GM21529 (cell line): ENCODE results near the gene SMAD9.
"Not testable (repeated sequence)": the region's sequence is repeated elsewhere in the genome, so short reads cannot be mapped to it uniquely, and the experiment has no call there.

Experiments
- ATAC-seq: cut with Tn5 transposase; IDR thresholded peaks from one replicate; pipeline ENCODE4 v1.9.1; 2021; ENCODE audit not compliant: unreplicated experiment

The SMAD9 gene

DNA sequence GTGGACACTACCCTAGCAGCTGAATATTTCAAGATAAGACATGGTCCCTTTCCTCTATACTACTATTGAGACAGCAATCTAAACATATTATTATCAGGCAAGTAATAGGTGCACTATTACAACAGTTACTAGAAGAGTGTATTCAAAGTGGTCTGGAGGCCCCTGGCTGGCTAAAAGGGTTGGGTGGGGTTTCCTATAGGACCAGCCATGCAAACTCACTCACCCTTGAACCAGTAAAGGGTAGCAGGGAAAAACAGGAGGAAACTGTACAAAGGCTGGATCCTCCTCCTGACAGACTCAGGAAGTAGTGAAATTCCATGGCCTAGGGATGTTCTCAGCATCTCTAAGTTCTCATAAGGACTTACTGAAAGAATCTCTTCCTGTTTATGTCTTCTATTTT is 7.7 kb downstream of the SMAD9 start:
- no peak for ATAC-seq

DNA sequence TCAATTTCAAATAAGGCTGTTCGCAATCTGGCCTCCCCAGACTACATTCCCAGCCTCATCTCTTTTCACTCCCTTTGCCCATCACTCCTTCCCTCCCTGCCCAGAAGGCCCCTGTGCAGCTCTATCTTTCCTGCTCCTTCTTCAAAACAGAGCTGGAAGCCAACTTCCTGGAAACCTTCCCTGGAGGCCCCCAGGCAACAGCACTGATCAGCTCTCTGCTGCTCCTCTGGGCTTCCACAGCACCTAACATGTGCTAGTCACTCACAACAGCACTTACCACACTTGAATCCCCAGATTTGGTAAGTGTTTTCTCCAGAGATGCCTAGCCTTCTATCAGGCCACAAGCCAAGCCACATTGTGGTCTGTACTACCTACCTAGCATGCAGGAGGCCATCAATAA is 9.5 kb downstream of the SMAD9 start:
- ATAC-seq, result no peak

DNA sequence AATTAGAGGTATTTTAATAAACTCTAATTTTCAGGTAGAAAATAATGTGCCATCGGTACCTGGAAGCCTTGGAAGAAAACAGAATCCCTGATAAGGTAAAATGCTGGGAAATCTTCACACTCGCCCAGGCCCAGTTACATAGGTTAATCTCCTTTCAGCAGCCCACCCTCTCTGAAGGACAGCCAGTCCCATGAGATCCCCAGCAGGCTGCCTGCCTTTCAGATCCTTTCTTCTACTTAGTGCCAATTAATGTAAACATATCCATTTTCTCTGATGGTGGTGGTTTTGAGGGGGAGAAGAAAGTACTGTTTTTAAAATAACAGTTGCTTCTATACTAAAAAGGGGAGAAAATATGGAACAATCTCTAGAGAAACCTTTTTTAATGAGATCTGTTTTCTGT is 12.2 kb downstream of the SMAD9 start:
- no peak for ATAC-seq

DNA sequence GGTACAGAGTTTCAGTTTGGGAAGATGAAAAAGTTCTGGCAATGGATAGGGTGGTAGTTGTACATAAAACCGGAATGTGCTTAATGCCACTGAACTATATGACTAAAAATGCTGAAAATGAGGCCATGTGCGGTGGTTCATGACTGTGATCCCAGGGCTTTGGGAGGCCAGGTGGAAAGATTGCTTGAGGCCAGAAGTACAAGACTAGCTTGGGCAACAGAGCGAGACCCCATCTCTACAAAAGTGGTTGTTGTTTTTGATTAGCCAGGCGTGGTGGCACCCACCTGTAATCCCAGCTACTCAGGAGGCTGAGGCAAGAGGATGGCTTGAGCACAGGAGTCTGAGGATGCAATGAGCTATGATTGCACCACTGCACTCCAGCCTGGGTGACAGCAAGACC is 12.8 kb downstream of the SMAD9 start:
- ATAC-seq, result no peak

DNA sequence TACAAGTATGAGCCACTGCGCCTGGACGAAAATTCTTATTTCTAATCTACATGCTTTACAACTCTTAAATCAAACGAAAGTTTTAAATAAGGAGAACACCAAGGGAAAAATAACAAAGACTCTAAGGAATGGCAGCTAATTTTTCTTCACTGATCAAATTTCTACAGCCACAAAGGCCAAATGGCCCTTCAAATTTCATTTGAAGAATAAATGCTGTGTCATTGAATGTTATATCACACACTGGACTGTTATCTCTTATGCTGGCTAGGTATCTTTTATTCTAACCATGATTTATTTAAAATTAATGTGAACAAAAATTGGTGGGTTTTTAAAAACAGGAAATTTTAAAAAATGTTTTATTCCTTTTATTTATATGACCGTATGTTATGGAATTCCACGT is 14.1 kb downstream of the SMAD9 start:
- no peak for ATAC-seq

DNA sequence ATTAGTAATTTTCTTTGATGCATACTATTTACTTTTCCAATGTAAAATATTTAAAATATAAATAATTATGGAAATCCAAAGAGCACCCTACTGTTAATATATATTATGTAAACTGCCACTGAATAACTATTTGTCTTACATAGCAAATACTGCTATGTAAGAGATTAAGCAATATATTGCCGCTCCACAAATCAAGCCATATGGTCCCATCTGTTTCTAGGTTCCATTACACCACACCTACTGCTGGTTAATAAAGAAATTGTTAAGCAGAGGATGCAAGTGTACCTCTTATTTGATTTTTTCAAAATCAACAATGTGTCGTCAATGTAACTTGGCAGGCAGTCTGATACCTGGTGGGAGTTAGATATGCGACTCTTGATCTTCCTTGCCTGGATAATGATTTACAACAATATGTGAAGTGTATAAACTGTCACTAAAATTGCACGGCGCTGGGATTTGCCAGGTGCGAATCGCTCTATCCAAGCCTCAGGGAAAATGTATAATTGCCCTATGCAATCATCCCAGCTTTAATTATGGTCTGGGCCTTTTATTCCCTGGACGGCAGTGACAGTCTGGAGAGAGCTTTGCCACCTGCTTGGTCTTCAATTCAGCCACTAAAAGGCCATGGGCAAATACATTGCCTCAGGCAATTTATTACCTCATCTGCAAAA is 16.0 kb downstream of the SMAD9 start:
- no peak for ATAC-seq

DNA sequence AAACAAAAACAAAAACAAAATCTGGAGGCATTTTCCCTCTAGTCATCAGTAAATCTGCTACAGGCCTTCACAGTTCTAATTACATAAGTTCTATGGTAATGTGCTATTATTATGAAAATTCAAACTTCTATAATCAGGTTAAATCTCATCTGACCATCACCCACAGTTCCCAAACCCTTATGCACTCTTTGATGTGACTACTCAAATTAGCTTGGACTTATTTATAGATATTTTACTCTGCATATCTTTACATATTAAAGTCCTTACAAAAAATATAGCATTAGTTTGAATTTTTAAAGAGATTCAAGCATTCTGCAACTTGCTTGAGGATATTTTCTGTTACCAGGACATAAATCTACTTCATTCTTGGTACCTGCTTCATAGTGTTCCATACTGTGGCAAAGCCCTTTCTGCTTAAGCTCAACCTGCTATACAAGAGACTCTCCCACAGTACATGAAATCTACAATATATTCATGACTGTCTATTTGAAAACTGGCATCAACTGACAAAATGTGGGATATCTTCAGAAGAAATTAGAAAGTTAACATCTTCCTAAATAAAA is 22.9 kb downstream of the SMAD9 start:
- ATAC-seq, result no peak

DNA sequence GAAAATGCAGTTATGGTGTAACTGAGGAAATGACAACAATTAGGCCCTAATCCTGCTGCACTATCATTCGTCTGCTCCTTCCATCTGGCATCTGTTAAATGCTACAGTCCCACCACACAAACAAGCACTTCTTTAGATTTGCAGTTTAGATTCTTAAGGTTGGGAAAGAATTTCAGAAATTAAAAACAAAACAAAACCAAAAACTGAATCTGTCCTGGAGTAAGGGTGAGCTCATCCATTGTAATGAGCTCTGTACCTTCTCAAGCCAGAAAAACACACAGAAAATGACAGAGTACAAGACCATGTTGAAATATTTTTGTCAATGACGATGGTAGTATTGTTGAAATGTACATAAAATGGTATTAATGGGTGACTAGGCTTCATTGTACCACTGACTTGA is 28.3 kb downstream of the SMAD9 start:
- ATAC-seq, result no peak

DNA sequence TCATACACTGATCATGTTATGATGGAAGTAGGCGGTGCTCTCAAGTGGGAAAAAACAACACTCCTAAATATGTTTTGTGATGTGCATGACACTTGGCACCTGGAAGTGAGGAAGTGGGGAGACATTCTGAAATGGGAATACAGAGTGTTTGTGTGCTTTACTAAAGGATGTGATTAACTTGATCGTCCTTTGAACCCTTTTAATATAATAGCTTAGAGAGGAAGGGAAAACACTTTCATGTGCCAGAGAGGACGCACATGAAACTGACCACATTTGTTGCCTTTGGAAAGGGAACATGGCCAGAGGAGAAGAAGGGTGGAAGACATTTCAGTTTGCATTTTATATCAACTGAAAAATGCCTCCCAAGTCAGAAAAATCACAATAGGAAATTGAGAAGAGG is 31.4 kb downstream of the SMAD9 start:
- no peak for ATAC-seq

DNA sequence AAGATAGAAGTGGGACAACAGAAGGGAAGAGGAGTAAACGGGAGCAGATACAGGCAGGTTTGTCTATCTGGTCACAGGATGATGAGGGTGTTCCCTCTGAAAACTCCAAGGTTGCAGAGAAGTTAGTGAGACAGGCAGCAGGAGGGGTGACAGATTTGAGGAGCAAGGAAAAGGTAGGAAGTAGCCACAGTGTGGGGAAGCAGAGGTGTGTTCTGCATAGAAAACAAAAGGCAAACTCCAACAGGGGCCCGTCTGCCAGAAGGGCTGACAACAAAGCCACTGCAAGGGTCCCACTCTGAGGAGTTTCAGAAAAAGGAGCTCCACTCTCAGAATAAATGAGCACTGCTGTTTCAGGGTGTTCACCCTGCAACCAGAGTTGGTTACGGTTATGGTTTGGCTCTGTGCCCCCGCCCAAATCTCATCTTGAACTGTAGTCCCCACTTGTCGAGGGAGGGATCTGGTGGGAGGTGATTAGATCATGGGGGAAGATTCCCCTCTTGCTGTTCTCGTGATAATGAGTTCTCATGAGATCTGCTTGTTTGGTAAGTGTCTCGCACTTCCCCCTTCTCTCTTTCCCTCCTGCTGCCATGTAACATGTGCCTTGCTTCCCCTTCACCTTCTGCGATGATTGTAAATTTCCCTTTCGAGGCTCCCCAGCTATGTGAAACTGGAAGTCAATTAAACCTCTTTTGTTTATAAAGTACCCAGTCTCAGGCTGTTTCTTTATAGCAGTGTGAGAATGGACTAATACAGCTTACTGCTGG is 32.1 kb downstream of the SMAD9 start:
- peak; percentile 47 for ATAC-seq

DNA sequence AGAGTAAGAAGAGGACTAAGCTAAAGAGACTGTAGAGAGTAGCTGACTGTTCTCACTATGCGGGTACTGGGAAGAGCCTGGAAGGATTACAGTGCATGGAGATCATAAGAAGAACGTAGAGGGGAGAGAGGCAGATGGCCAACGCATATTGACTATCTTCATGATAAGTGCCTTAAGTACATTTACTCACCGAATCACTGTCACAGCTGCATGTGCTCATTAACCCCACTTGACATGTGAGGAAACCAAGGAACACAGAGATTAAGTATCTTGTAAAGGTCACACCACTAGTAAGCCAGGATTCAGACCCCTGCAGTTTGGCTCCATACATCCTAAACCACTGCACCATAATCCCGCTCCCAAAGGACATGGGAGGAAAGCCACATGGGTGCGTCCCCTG is 34.1 kb downstream of the SMAD9 start:
- no peak for ATAC-seq

DNA sequence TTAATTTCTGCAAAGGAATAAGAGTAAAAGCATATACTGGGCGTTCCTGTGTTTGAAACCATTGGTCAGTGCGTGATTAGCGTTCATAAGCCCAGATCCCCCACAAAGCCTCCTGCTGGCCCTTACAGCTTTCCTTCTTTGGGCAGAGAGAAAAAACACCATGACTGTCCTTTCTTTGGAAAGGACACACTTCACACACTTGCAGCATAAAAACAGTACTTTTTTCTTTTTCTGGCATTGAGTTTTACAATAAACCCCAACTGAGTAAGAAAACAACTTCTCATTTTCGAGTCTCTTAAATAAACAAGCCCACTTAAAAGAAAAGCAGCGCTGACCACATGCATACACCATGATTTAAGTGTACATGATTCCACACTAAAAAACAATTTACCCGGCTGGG is 35.8 kb downstream of the SMAD9 start:
- no peak for ATAC-seq

DNA sequence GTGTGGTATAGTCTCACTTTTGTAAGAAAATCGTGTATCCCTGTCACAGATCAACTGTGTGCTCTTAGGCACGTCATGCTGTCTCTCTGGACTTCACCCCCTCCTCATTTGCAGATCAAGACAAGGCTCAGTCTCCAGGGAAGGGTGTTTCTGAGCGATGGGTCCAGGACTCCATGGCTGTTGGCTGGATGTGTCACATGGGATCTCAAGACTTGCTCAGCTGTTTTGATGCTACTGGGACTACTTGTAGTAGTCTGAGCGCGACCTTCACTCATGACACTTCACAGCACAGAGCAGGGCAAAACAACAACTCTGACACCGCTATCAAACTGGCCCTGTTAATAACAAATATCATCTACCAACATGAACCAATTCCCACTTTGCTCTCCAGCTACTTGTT is 36.2 kb downstream of the SMAD9 start:
- ATAC-seq, result no peak

DNA sequence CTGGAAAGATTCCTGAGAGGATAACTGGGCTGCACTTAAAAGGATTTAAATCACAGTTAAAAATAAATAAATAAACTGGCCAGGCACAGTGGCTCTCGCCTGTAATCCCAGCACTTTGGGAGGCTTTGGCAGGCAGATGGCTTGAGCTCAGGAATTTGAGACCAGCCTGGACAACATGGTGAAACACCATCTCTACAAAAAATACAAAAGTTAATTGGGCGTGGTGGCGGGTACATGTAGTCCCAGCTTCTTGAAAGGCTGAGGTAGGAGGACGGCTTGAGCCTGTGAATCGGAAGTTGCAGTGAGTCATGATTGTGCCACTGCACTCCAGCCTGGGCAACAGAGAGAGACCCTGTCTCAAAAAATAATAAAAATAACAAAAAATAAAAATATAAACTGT is 36.6 kb downstream of the SMAD9 start:
- not testable (repeated sequence) for ATAC-seq

DNA sequence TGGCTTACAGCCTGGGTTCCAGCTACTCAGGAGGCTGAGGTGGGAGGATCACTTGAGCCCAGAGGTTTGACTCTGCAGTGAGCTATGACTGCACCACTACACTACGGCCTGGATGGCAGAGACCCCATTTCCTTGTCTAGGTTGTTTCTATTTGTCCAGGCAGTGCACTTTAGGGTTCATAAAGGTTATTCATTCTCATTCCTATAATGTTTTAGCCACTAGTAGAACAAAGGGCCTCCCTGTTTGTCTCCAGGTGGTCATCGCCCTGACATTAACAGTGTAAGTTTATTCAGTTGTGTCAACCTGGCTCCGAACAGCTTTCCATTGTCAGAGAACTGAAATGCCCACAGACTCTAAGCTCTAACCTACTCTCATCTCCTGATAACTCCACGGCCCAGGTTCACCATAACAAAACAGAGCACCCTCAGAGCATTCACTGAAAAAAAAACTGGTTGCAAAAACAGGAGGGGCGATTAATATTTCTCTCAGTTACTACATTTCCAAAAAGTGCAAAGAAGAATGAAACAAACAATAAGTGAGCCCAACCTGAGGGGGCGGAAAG is 37.1 kb downstream of the SMAD9 start:
- ATAC-seq, result no peak

DNA sequence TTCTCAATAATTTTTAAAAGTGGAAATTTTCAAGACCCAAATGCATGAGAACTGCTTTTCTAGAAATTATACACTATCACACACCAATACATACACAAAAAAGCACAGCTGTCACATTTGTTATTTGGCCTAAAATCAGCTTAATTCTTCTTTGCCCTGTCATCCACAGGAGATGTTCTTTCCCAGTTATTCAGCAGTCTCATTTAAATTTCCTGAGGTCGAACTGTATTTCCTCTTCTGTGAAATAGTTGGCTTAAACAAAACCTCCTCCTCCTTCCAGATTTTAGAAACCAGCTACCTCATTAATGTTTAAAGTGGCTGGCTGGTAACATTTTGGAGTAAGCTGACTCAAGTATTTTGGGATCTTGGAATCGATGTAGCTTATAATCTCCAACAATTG is 39.1 kb downstream of the SMAD9 start:
- no peak for ATAC-seq

DNA sequence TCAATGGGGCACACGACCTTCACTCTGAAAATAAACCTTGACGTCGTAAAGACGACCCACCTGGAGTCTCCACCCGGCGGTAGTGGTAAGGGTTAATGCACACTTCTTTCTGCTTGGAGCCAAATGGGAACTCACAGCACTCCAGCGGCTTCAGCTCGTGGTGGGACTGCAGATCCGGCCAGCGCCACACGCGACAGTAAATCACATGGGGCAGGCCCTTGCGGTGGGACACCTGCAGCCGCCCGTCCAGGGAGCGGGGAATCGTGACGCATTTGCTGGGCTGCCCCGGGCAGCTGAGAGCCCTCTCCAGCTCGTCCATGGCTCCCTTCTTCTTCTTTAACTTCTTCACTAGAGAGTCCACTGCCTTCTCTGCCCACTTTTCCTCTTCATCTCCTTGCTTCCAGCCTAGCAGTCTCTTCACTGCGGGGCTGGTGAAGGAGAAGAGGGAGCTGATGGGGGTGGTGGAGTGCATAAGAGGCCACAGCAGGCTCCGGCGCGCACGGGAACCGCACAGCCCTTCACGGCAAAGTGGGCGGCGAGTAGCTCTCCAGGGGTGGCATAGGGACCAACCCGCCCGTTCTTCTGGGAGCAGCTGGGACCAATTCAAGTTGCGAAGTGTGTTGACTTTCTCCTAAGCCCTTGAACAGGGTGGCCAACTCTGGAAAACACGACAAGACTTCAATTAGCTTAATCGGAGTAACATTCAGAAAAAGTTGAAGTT is 40.7 kb downstream of the SMAD9 start:
- ATAC-seq, result no peak

DNA sequence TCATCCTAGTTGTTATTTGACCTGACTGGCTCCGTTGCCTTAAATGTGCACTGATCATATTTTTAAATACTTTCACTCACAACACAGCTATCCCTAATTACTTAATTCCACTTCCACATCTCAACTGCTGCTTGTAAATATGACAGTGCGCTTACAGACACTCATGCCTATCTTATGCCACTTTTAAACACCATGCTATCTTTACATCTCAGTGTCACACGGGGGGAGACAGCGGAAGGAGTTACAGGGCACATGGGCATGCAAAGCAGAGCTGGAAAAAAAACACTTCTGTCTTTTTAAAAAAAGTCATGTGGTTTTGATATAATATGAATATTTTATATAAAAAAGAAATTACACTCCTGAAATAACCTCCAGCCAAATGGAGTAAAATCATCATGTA is 44.1 kb downstream of the SMAD9 start:
- no peak for ATAC-seq

DNA sequence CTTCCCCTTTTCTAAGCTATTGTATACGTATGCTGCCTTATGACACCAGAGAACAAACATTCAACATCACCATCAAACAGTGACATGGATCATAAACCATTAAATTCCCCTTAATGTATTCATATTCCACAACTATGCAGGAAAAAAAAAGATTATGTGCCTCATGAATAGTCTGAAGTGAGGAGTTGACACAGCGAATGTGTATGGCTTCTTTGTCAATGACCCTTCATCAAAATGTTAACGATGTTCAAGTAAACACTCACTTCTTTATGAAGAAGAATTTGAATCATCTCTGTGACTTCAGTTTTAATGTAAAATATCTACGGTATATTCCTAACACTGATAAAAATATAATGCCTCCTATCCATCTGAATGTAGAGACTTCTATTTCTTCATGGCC is 44.6 kb downstream of the SMAD9 start:
- no peak for ATAC-seq

DNA sequence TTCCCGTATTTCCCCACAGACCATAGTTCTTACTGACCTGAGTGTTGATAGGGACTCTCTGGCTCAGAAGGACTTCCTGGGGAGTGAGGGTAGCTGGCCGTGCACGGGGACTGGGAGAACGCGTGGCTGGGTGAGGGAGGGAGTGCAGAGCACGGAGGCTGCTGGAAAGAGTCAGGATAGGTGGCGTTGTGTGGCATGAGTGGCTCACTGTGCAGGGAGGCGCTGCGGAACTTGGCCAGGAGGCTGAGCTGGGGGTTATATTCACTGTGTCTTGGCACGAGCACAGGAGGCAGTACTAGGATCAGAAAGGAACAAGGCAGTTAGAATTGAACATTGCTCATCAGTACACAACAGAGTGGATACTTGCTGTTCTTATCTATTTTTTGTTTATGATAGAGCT is 47.4 kb downstream of the SMAD9 start:
- no peak for ATAC-seq

DNA sequence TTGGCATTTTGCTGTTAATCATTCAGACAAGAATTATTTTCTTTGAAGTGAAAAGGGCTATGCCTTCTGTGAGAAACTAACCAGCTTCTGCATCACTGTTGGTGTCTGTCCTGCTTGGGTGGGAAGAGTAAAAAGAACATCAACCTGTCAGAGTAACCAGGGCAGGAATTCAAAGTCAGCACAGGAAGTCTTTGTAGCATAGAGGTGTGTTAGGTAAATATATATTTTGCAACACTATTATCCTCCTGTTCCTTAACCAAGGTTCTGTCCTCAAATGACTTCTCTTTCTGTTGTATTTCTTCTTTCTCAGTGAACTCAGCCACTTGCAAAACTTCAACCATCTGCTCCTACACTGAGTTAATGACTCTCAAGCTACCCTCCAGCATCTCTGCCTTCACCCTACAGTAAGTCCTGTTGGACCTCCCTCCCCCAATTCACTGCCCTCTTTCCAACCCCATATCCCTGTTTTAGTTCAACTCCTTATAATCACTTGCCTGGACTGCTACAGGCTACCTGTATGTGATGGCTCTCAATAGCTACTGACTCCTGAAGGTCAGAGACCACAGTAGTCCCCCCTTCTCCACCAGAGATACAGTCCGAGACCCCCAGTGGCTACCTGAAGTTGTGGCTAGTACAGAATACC is 49.9 kb downstream of the SMAD9 start:
- no peak for ATAC-seq
